T-helper 2 cell treated with Interferon-gamma antibody and Interleukin-4, amounts not matched to agents 5 μg/mL and 100 μg/mL, for 36 hours (primary cell): ENCODE measurements around the gene LMX1A.

Experiments used
- DNase-seq: peaks from one replicate; pipeline ENCODE4 v3.0.0; 2021; ENCODE audit warnings: low spot score
- H3K27ac Mint-ChIP-seq: one replicate; pipeline ENCODE4 v1.8.0; 2021; ENCODE audit warnings: mild to moderate bottlenecking, mixed read lengths
- H3K27me3 Mint-ChIP-seq: one replicate; pipeline ENCODE4 v1.8.0; 2021; ENCODE audit warnings: low read depth, mixed read lengths
- H3K36me3 Mint-ChIP-seq: one replicate; pipeline ENCODE4 v1.8.0; 2021; ENCODE audit warnings: low read depth, mixed read lengths
- H3K4me1 Mint-ChIP-seq: one replicate; pipeline ENCODE4 v1.8.0; 2021; ENCODE audit warnings: low read depth, mixed read lengths
- H3K4me3 Mint-ChIP-seq: one replicate; pipeline ENCODE4 v1.8.0; 2022; ENCODE audit warnings: mild to moderate bottlenecking, moderate library complexity, mixed read lengths
- H3K9me3 Mint-ChIP-seq: one replicate; pipeline ENCODE4 v1.8.0; 2021; ENCODE audit warnings: mixed read lengths

Gene LMX1A

DNA sequence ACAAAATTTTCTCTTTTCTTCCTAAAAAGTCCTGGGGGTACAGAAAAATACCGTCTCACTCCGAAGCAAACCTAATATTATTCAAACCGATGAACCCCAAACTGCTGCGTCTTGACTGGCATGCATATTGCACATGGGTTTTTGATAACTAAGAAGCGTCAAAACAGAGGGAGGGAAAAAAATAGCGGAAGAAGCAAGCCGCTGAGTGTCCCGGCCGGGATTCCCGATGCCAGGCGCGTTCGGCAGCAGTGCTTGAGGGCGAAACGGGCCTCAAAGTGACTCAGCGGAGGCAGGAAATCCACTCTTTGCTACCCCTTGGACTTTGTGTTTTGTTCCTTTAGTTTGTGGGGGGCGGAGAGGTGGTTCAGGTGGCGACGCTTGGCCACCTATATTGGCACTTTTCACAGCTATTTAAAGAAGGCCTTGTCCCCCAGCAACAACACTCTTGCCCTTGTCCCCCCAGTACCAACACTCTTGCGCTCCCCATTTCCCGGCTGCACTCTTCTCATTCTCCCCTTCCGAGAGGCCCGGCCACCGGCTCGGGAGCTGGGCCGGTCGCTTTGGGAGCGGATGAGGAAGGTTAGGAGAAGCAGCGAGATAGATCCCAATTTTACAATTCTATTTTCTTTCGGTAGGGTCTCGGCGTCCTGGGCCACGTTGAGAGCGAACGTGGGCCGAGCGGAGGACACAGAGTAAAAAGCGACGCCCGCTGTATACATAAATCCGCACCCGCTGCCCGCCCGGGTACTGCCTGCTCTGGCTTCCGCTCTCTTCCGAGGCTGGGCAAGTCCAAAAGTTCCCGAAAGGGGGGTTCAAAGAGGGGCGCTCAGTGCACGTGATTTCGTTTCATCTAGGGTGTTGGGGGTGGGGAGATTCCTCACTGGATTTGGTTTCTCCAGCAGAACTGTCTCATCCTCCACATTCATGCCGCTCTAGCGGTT is 2.5 kb downstream of the LMX1A start:
- no peak for DNase-seq
- H3K27ac Mint-ChIP-seq: peak overlapping the region; percentile 41
- H3K4me1 Mint-ChIP-seq: no peaks in the 10 kb centered on the region
- H3K36me3 Mint-ChIP-seq: no peaks in the 10 kb centered on the region
- H3K4me3 Mint-ChIP-seq: no peak overlapping the region
- peaks cover 88% of the 10 kb centered on the region for H3K27me3 Mint-ChIP-seq
- H3K9me3 Mint-ChIP-seq: no peaks in the 10 kb centered on the region

DNA sequence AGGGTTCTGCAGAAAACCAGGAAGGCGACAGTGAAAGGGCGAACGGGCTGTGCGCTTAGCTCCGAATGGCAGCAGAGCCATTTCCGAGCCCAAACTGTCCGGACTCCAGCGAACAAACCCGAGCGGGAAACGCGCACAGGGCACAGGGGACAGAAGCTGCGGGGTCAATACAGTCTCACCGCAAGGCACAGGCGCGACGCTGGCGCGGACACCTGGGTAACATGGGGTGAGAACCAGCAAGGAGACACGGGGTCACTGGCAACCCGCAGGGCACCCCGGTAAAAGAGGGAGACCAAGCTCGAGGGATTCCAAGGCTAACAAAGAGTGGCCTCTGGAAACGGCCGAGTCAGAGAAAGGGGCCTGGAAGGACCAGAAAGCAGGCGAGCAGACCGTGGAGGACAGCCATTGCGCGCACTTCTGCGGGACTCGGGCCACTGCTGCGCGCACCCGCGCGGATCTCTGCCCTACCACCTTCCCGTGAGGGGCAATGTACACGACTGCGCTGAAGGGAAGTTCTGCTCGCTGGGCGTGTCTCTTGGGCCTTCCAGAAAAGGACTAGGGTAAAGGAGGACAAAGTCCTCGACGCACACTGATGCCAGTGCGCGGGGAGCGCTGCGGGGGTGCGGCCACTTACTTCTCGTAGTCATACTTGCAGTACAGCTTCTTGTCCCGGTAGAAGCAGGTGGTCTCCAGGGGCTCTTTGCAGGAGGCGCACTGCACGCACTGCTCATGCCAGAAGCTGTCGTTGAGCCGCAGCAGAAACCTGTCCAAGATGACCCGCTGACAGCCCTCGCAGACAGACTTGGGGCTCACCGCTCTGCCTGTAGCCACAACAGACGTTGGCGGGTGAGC is 3.8 kb downstream of the LMX1A start:
- H3K4me3 Mint-ChIP-seq: no peak overlapping the region
- H3K27me3 Mint-ChIP-seq: peaks cover 84% of the 10 kb centered on the region
- no peaks in the 10 kb centered on the region for H3K9me3 Mint-ChIP-seq
- H3K4me1 Mint-ChIP-seq: no peaks in the 10 kb centered on the region
- no peak overlapping the region for H3K27ac Mint-ChIP-seq
- no peaks in the 10 kb centered on the region for H3K36me3 Mint-ChIP-seq
- DNase-seq: no peak

DNA sequence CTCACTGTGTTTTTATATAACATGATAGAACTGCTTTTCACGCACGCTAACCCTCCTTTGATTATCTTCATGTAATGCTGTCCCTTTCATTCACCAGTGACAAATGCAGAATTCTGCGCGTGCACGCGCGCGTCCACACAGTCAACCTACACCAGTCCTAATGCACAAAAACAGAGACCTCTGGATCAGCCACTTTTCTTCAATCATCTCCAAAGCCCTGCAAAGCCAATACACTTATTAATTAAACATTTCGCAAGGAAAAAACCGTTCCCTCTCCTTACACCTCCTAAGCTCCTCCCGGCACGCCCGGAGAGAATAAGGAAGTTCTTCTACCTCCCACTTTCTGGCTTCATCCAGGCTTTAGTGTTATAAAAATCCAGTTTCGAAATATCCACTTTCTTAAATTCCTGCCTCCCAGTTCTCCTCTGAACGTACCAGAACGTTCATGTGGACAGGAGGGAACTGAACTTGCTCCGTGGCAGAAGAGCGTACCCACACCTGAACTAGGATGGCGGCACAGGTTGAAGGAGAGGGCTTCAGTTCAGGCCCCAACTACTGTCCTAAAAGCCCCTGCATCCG is 4.6 kb downstream of the LMX1A start:
- no peak for DNase-seq
- Mint-ChIP-seq H3K27ac (peak overlapping the region; percentile 17), H3K4me1 (no peaks in the 10 kb centered on the region)

DNA sequence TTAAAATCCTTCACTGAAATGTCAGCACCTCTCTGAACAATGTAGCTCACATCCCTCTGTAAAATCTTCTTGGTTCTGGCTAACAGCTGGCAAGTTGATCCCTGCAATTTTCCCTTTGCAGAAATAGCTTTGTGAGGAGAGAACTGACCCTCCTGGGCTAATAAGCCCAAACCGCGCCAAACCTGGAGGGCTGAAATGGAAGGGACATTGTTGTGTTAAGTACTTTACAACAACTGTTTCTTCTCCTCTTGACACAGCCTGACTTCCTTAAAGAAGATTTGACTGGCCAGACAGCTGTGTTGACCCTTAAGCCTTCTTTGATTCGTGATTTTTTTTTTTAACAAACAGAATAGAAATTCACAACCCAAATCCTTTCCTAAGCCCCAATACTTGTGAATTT is 5.7 kb downstream of the LMX1A start:
- H3K36me3 Mint-ChIP-seq: no peaks in the 10 kb centered on the region
- no peak overlapping the region for H3K4me3 Mint-ChIP-seq
- H3K9me3 Mint-ChIP-seq: no peaks in the 10 kb centered on the region
- DNase-seq: no peak
- peaks cover 81% of the 10 kb centered on the region for H3K27me3 Mint-ChIP-seq
- no peaks in the 10 kb centered on the region for H3K4me1 Mint-ChIP-seq
- no peak overlapping the region for H3K27ac Mint-ChIP-seq

More for the DNA sequence above, 4.6 kb downstream of the LMX1A start:
- H3K27me3 Mint-ChIP-seq: peaks cover 82% of the 10 kb centered on the region
- H3K36me3 Mint-ChIP-seq: no peaks in the 10 kb centered on the region
- H3K9me3 Mint-ChIP-seq: no peaks in the 10 kb centered on the region
- no peak overlapping the region for H3K4me3 Mint-ChIP-seq

DNA sequence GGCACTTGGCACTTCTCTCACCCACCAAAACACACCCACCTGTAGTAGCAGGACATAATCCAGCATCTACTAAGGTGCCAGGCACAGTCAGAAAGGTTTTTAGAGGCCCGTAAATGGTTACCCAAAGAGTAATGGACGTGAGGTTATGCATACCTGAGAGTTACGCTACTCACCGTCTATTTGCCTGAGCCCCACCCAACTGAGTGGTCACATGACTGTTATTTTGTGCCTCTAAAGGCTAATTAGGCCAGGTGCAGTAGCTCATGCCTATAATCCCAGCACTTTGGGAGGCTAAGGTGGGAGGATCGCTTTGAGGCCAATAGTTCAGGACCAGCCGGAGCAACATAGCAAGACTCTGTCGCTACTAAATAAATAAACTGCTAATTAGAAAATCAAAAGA is 11.0 kb downstream of the LMX1A start:
- Mint-ChIP-seq H3K4me3 (no peak overlapping the region), H3K9me3 (no peaks in the 10 kb centered on the region), H3K4me1 (no peaks in the 10 kb centered on the region), H3K27ac (no peak overlapping the region), H3K36me3 (no peaks in the 10 kb centered on the region), H3K27me3 (peaks cover 60% of the 10 kb centered on the region)
- DNase-seq: no peak

DNA sequence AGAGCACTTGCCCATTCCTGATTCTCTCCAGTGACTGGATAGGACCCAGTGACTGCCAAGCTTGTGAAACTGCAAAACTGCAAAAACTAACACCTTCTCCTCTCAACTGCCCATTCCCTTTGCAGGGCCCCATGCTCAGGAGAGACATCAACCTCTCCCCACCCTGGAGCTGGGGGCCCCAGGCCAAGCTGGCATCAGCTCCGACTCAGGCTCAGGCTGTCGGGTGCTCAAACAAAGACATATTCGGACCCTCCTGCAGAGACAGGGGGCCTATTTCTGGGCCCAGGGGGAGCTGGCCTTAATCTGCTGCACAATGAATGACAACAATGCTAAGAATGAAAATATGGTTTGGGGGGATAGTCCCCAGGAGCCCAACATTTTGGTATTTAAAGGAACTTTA is 11.8 kb downstream of the LMX1A start:
- Mint-ChIP-seq H3K27me3 (peaks cover 52% of the 10 kb centered on the region), H3K9me3 (no peaks in the 10 kb centered on the region), H3K4me3 (no peak overlapping the region), H3K4me1 (no peaks in the 10 kb centered on the region), H3K27ac (no peak overlapping the region), H3K36me3 (no peaks in the 10 kb centered on the region)
- no peak for DNase-seq

DNA sequence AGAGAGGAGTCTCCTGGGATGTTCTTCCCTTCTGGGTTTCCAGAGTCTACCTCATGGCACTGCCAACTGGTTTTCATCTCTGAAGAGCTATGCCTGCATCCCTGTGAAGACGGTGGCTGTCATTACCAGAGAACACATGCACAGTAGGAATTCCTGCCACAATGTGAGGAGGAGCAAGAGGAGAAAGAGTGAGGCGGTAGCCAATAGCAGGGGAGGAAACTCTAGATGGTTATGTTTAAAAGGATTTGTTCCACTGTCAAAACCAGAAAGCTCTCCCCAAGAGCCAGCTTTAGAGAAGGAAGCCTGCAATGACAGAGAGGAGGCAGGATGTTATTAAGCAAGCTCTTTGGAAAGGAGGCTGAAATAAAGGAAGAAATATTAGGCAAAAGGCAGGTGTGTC is 12.3 kb downstream of the LMX1A start:
- Mint-ChIP-seq H3K27me3 (peaks cover 47% of the 10 kb centered on the region), H3K9me3 (no peaks in the 10 kb centered on the region), H3K36me3 (no peaks in the 10 kb centered on the region), H3K4me3 (no peak overlapping the region), H3K4me1 (no peaks in the 10 kb centered on the region), H3K27ac (no peak overlapping the region)
- no peak for DNase-seq

DNA sequence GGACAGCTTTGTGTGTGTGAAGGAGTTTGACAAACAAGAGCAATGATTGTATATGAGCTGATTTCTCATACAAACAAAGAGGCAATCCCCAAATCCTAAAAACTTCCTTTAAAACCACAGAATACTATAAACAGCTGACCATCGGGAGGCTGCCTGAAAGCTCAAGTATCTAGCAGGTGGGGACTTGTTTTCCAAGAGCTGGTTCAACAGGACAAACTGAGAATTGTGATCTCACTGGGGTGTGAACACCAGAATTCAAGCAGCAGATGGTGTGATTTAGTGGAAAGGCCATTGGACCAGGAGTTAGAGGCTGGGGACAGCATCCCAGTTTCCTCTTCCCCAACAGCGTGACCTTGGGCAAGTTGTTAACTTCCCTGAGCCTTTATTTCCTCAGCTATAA is 13.9 kb downstream of the LMX1A start:
- Mint-ChIP-seq H3K4me3 (no peak overlapping the region), H3K27me3 (peaks cover 37% of the 10 kb centered on the region), H3K4me1 (no peaks in the 10 kb centered on the region), H3K27ac (no peak overlapping the region), H3K36me3 (no peaks in the 10 kb centered on the region), H3K9me3 (no peaks in the 10 kb centered on the region)
- DNase-seq: no peak

DNA sequence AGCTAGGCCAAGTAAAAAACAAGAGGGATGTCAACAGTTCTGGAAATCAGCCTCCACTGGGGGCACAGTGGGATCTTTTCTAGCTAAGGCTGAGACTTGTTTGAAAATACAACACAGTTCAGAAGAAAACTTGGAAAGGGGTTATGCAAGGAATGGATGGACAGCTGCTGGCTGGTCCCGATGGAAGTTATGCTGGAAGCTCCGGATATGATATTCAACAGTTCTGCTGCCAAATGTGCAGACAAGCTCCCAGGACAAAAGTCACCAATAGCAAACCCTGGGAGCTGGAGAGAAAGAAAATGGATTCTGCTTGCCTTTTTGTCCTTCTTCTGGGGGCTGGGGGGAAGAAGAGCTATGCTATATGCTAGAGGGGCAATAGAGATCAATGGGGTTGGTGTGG is 14.3 kb downstream of the LMX1A start:
- DNase-seq: no peak
- H3K27ac Mint-ChIP-seq: no peak overlapping the region
- no peaks in the 10 kb centered on the region for H3K9me3 Mint-ChIP-seq
- peaks cover 33% of the 10 kb centered on the region for H3K27me3 Mint-ChIP-seq
- H3K36me3 Mint-ChIP-seq: no peaks in the 10 kb centered on the region
- no peak overlapping the region for H3K4me3 Mint-ChIP-seq
- no peaks in the 10 kb centered on the region for H3K4me1 Mint-ChIP-seq

DNA sequence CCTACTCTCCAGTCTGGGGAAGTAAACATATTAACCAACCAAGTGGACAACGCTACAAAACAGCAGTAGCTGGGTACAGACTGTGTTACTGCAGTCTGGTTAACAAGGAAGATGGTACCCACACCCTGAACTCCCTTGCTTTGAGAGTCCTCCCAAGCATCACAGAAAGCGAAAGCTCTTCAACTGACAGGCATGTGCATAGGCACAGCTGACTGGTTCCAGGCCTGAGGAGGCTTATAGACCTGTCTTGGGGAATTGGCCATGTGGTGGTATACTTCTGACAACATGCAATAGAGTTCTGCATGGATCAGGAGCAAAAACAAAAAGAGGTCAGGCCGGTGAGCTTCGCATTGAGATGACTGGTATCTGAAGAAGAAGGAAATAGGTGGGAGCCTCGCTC is 17.4 kb downstream of the LMX1A start:
- no peak for DNase-seq
- Mint-ChIP-seq H3K27ac (no peak overlapping the region), H3K4me1 (no peaks in the 10 kb centered on the region), H3K4me3 (no peak overlapping the region), H3K36me3 (no peaks in the 10 kb centered on the region), H3K9me3 (no peaks in the 10 kb centered on the region), H3K27me3 (peaks cover 22% of the 10 kb centered on the region)

DNA sequence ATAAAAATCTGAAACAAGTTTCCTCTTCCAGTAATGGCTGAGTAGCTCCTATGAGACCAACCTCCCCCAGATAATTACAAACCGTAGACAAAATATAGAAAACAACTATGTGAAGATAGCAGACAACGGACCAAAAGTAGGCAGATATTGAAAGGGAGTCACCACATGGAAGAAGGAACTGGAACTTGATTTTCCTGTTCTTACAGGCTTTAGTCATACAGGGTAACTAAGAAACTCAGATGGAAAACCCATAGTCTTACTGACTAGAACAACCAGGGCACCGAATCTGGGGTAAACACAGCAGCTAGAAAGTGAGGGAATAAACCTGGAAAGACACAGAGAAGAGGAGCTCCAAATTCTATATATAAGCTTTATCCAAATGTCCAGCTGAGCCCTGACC is 26.0 kb downstream of the LMX1A start:
- Mint-ChIP-seq H3K4me3 (no peak overlapping the region), H3K4me1 (no peaks in the 10 kb centered on the region), H3K36me3 (no peaks in the 10 kb centered on the region), H3K9me3 (no peaks in the 10 kb centered on the region), H3K27ac (no peak overlapping the region), H3K27me3 (peaks cover 13% of the 10 kb centered on the region)
- no peak for DNase-seq

DNA sequence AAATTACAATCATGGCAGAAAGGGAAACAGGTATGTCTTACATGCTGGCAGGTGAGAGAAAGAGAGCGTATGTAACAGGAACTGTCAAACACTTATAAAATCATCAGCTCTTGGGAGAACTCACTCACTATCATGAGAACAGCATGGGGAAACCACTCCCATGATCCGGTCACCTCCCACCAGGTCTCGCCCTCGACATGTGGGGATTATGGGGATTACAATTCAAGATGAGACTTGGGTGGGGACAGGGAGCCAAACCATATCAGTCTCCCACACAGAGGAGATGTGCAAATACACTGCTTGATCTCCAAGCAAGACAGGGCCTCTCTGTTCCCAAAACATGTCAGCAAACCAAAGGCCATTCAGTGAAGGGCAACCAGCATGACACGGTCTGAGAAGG is 27.4 kb downstream of the LMX1A start:
- peaks cover 9% of the 10 kb centered on the region for H3K27me3 Mint-ChIP-seq

DNA sequence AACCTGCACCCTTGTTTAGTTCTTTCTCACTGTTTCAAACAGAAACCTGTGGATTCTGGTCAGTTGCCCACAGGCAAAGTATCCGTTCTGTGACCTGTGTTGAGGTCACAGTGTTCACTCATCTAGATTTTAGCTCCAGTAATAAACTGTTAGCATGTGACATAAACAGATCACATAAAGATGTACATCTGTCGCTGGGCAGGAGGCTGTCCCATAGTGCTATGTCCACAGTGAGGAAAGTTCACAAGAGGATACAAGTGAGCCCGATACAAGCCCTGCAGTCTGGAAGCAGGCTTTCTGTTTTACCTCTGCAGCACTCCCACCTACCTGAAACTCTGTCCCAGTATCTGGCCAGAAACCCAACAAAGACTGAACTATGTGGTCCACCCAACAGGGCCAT is 28.4 kb downstream of the LMX1A start:
- H3K9me3 Mint-ChIP-seq: no peaks in the 10 kb centered on the region
- H3K4me1 Mint-ChIP-seq: no peaks in the 10 kb centered on the region
- peaks cover 11% of the 10 kb centered on the region for H3K27me3 Mint-ChIP-seq
- no peak overlapping the region for H3K27ac Mint-ChIP-seq
- H3K4me3 Mint-ChIP-seq: no peak overlapping the region
- DNase-seq: no peak
- H3K36me3 Mint-ChIP-seq: no peaks in the 10 kb centered on the region

More for the DNA sequence above, 27.4 kb downstream of the LMX1A start:
- no peaks in the 10 kb centered on the region for H3K9me3 Mint-ChIP-seq
- DNase-seq: no peak
- no peak overlapping the region for H3K4me3 Mint-ChIP-seq
- H3K36me3 Mint-ChIP-seq: no peaks in the 10 kb centered on the region
- no peaks in the 10 kb centered on the region for H3K4me1 Mint-ChIP-seq
- no peak overlapping the region for H3K27ac Mint-ChIP-seq

DNA sequence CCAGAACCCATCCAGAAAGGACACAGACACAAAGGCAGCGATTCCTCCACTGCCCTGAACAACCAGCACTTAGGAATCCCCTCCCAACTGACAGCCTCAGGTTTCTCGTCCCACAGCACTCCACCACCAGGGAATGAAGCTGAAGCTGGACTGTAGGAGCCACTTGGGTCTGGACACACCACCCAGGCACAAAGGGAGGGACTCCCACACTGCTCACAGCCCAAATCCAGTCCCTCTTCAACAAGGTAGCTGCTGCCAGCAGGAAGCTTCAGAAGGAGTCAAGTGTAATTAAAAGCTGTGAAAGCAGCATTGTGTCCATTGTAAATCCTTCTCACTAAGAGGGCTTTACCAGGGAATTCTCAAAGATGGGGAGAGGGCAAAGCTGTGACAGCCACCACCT is 29.0 kb downstream of the LMX1A start:
- Mint-ChIP-seq H3K27ac (no peak overlapping the region), H3K4me3 (no peak overlapping the region), H3K36me3 (no peaks in the 10 kb centered on the region), H3K4me1 (no peaks in the 10 kb centered on the region), H3K27me3 (peaks cover 11% of the 10 kb centered on the region), H3K9me3 (no peaks in the 10 kb centered on the region)
- no peak for DNase-seq
